ENCODE measurements around the gene ARL6IP6.
"Not testable (repeated sequence)": the region's sequence is repeated elsewhere in the genome, so short reads cannot be mapped to it uniquely, and the experiment has no call there.

ARL6IP6 gene

GRCh38 chr2:152718076-152718908 is at the start of gene ARL6IP6:
ARL6IP6 (plus strand) TSS chr2:152718620; CDS start chr2:152718625, 5 bp downstream.
- DNase-seq, result peak; percentile 97

- DNase-seq, result no peak
Observed at GRCh38 chr2:152674334-152674733, 44.1 kb upstream of the ARL6IP6 start.

- DNase-seq, result no peak
Observed at GRCh38 chr2:152676461-152676860, 42.0 kb upstream of the ARL6IP6 start.

GRCh38 chr2:152678808-152679207 is 39.6 kb upstream of the ARL6IP6 start:
- DNase-seq, result no peak

- DNase-seq, result no peak
Observed at GRCh38 chr2:152682663-152683062, 35.8 kb upstream of the ARL6IP6 start.

- DNase-seq, result no peak
Observed at GRCh38 chr2:152683400-152683799, 35.0 kb upstream of the ARL6IP6 start.

GRCh38 chr2:152686321-152686720 is 32.1 kb upstream of the ARL6IP6 start:
- no peak for DNase-seq

GRCh38 chr2:152693033-152693432 is 25.4 kb upstream of the ARL6IP6 start:
- DNase-seq, result no peak

- peak; percentile 73 for DNase-seq
Observed at GRCh38 chr2:152694161-152694661, 24.2 kb upstream of the ARL6IP6 start.

- DNase-seq, result no peak
Observed at GRCh38 chr2:152695763-152696162, 22.7 kb upstream of the ARL6IP6 start.

- no peak for DNase-seq
Observed at GRCh38 chr2:152696476-152696875, 21.9 kb upstream of the ARL6IP6 start.

- no peak for DNase-seq
Observed at GRCh38 chr2:152701198-152701597, 17.2 kb upstream of the ARL6IP6 start.

GRCh38 chr2:152706477-152707021 is 11.9 kb upstream of the ARL6IP6 start:
- DNase-seq, result no peak

- DNase-seq, result no peak
Observed at GRCh38 chr2:152708742-152709141, 9.7 kb upstream of the ARL6IP6 start.

- DNase-seq, result no peak
Observed at GRCh38 chr2:152710713-152711112, 7.7 kb upstream of the ARL6IP6 start.

- no peak for DNase-seq
Observed at GRCh38 chr2:152715112-152715511, 3.3 kb upstream of the ARL6IP6 start.

GRCh38 chr2:152715854-152716428 is 2.5 kb upstream of the ARL6IP6 start:
- peak; percentile 90 for DNase-seq

GRCh38 chr2:152716805-152717227 is 1.6 kb upstream of the ARL6IP6 start:
- peak; percentile 77 for DNase-seq

- peak; percentile 99 for DNase-seq
Observed at GRCh38 chr2:152717228-152718075, 968 bp upstream of the ARL6IP6 start, which contains the start of gene PRPF40A. PRPF40A (minus strand) TSS chr2:152717461; CDS start chr2:152717439, 22 bp downstream.

GRCh38 chr2:152718909-152719645 is 657 bp downstream of the ARL6IP6 start:
- peak; percentile 93 for DNase-seq

- no peak for DNase-seq
Observed at GRCh38 chr2:152720794-152721193, 2.4 kb downstream of the ARL6IP6 start.

- not testable (repeated sequence) for DNase-seq
Observed at GRCh38 chr2:152722639-152723038, 4.2 kb downstream of the ARL6IP6 start.

All from hematopoietic multipotent progenitor cell treated with erythropoietin and hydrocortisone succinate and interleukin-3 and kit ligand, for 4 days (in vitro differentiated cells).